ENCODE results near the gene C14orf132.
"Not testable (repeated sequence)": the region's sequence is repeated elsewhere in the genome, so short reads cannot be mapped to it uniquely, and the experiment has no call there.

C14orf132 gene
- total RNA-seq = 1.9 to 42.2 (median 9.1) reads per million in 3 experiments

- peak; percentile 6 for DNase-seq
Observed at GRCh38 chr14:96038920-96039632, at the start of gene C14orf132. Gene C14orf132 (plus strand): TSS chr14:96039362. CDS start chr14:96039501, 139 bp downstream.

- peak; percentile 20 for DNase-seq
Observed at GRCh38 chr14:95993768-95994592, 45.2 kb upstream of the C14orf132 start.

- no peak for DNase-seq
Observed at GRCh38 chr14:95994593-95994928, 44.6 kb upstream of the C14orf132 start.

- DNase-seq = no peak
Observed at GRCh38 chr14:95998656-95999055, 40.5 kb upstream of the C14orf132 start.

- DNase-seq = no peak
Observed at GRCh38 chr14:96001866-96002497, 37.2 kb upstream of the C14orf132 start.

- no peak for DNase-seq
Observed at GRCh38 chr14:96002498-96002884, 36.7 kb upstream of the C14orf132 start.

- no peak for DNase-seq
Observed at GRCh38 chr14:96011131-96011530, 28.0 kb upstream of the C14orf132 start.

GRCh38 chr14:96011607-96012006, 27.6 kb upstream of the C14orf132 start:
- DNase-seq = no peak

GRCh38 chr14:96012757-96013156, 26.4 kb upstream of the C14orf132 start:
- not testable (repeated sequence) for DNase-seq

- no peak for DNase-seq
Observed at GRCh38 chr14:96014176-96014575, 25.0 kb upstream of the C14orf132 start.

- DNase-seq = no peak
Observed at GRCh38 chr14:96016501-96017160, 22.5 kb upstream of the C14orf132 start.

GRCh38 chr14:96017882-96018281, 21.3 kb upstream of the C14orf132 start:
- no peak for DNase-seq

- peak; percentile 30 for DNase-seq
Observed at GRCh38 chr14:96027431-96028355, 11.5 kb upstream of the C14orf132 start.

- no peak for DNase-seq
Observed at GRCh38 chr14:96029089-96029645, 10.0 kb upstream of the C14orf132 start.

GRCh38 chr14:96030108-96030760, 8.9 kb upstream of the C14orf132 start:
- DNase-seq = no peak

GRCh38 chr14:96031691-96032090, 7.5 kb upstream of the C14orf132 start:
- no peak for DNase-seq

- DNase-seq = no peak
Observed at GRCh38 chr14:96035456-96035855, 3.7 kb upstream of the C14orf132 start.

GRCh38 chr14:96037891-96038557, 1.1 kb upstream of the C14orf132 start:
- no peak for DNase-seq

GRCh38 chr14:96038558-96038919, 623 bp upstream of the C14orf132 start:
- no peak for DNase-seq

- DNase-seq = no peak
Observed at GRCh38 chr14:96039633-96040311, 610 bp downstream of the C14orf132 start.

Data from central memory CD4-positive, alpha-beta T cell (primary cell).